22Rv1 (cell line): ENCODE results near the gene RPTOR.

ENCODE experiments used
- H3K27ac ChIP-seq: fragments of 450-650 bp; 2 replicates; pipeline ENCODE4 v1.5.1; 2017
- CTCF ChIP-seq: fragments of 450-650 bp; IDR thresholded peaks from 2 replicates; pipeline ENCODE4 v1.5.1; 2017; ENCODE audit warnings: mild to moderate bottlenecking
- ZFX ChIP-seq: fragments of 450-650 bp; IDR thresholded peaks from 2 replicates; pipeline ENCODE4 v1.6.1; 2017; ENCODE audit warnings: antibody characterized with exemption, borderline replicate concordance

RPTOR gene

GRCh38 chr17:80789356-80789902 is 244.8 kb downstream of the RPTOR start:
- TF ChIP-seq CTCF = no peak
- no peak for TF ChIP-seq ZFX
- H3K27ac ChIP-seq = no peak overlapping the region

GRCh38 chr17:80790021-80790765 is 245.6 kb downstream of the RPTOR start:
- H3K27ac ChIP-seq = no peak overlapping the region
- no peak for TF ChIP-seq ZFX
- no peak for TF ChIP-seq CTCF

- TF ChIP-seq CTCF (no peak), ZFX (no peak)
- no peak overlapping the region for H3K27ac ChIP-seq
These were observed 246.5 kb downstream of the RPTOR start for GRCh38 chr17:80790981-80791742.

GRCh38 chr17:80791758-80792284 is 247.2 kb downstream of the RPTOR start:
- no peak overlapping the region for H3K27ac ChIP-seq

GRCh38 chr17:80792373-80792781 is 247.7 kb downstream of the RPTOR start:
- TF ChIP-seq CTCF = no peak
- TF ChIP-seq ZFX = no peak
- H3K27ac ChIP-seq = no peak overlapping the region

More at GRCh38 chr17:80791758-80792284, 247.2 kb downstream of the RPTOR start:
- no peak for TF ChIP-seq ZFX
- no peak for TF ChIP-seq CTCF

GRCh38 chr17:80793421-80793820 is 248.8 kb downstream of the RPTOR start:
- TF ChIP-seq ZFX (no peak), CTCF (no peak)
- no peak overlapping the region for H3K27ac ChIP-seq
